Measurements from ENCODE around the gene PLCD3. TPM values are rescaled to one million over a fixed set of nuclear protein-coding genes. Genes with fewer than 3 reads are reported as not detected.

Gene PLCD3
- total RNA-seq, 1 experiment from 2014 or later, result 35.1 TPM

- H3K27ac ChIP-seq (ENCODE audit: low read length), result no peak overlapping the region
- peak; percentile 51 for ATAC-seq
Observed at GRCh38 chr17:45087504-45087975, 44.8 kb downstream of the PLCD3 start.

DNA sequence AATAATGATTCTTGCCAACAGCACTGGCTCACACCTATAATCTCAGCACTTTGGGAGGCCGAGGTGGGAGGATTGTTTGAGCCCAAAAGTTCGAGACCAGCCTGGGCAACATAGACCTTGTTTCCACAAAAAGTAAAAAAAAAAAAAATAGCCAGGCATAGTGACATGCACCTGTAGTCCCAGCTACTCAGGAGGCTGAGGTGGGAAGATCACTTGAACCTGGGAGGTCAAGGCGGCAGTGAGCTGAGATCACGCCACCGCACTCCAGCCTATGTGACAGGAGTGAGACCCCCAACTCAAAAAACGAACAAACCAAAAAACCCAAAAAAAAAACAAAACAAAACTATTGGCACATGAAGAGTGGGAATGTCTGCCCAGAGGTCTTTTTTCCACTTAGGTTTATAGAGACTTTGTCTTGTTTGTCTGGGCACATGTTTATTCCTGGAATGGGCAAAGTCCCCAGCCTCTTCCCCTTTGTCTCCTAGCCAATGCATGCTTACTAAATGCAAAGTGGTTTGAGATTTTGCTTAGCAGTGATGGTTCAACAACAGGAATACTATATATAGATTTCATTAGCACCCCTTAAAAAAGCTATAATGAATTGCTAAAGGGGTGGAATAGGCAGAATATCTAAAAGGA is 45.3 kb downstream of the PLCD3 start:
- ChIA-PET CTCF (no interaction called here), POLR2A (ENCODE audit: unreplicated experiment) (interaction anchor here (1.0 kb wide), 1 partner anchor 26 kb away, joined by 6 read pairs; the partner anchor contains the start of gene NMT1)
- Histone ChIP-seq H4K20me1 (ENCODE audit: low read length) (no peaks in the 10 kb centered on the region), H3K9me2 (replicated peaks; ENCODE audit: low read length) (no peaks in the 10 kb centered on the region), H3K4me1 (ENCODE audit: insufficient read depth, low read length) (peaks cover 3% of the 10 kb centered on the region), H3K36me3 (ENCODE audit: low read depth, low read length) (peaks cover 78% of the 10 kb centered on the region), H3K4me3 (ENCODE audit: low read length) (no peak overlapping the region), H3K9ac (ENCODE audit: low read length) (no peak overlapping the region), H2AFZ (ENCODE audit: low read length) (no peak overlapping the region), H3K79me2 (ENCODE audit: low read length) (peaks cover 5% of the 10 kb centered on the region; the same call in 1 of the 2 replicates), H3F3A (ENCODE audit: low read length, unreplicated experiment) (peaks cover 9% of the 10 kb centered on the region), H3K27ac (ENCODE audit: low read length) (no peak overlapping the region), H3K27me3 (ENCODE audit: low read length) (no peaks in the 10 kb centered on the region), H3K4me2 (ENCODE audit: low read length) (no peak overlapping the region), H3K9me3 (ENCODE audit: low read length) (no peaks in the 10 kb centered on the region)
- no TSS peak for BruUV-seq (replicated peaks)
- no peak for DNase-seq
- TF ChIP-seq CTCF (conservative IDR thresholded peaks at IDR 0.05; ENCODE audit: low read depth, low read length) (no peak), EZH2 (IDR thresholded peaks at IDR 0.05; ENCODE audit: low read length, unreplicated experiment) (no peak), EZH2phosphoT487 (IDR thresholded peaks at IDR 0.05; ENCODE audit: borderline replicate concordance, low read length) (no peak)
- intact Hi-C loops (cut with micrococcal nuclease), result no loop called here
- ATAC-seq, result no peak; the same call in 1 of the 2 replicates

More at GRCh38 chr17:45087504-45087975, 44.8 kb downstream of the PLCD3 start:
- TF ChIP-seq EZH2phosphoT487 (IDR thresholded peaks at IDR 0.05; ENCODE audit: borderline replicate concordance, low read length) (no peak), CTCF (conservative IDR thresholded peaks at IDR 0.05; ENCODE audit: low read depth, low read length) (no peak), EZH2 (IDR thresholded peaks at IDR 0.05; ENCODE audit: low read length, unreplicated experiment) (no peak)
- H3K79me2 ChIP-seq (ENCODE audit: low read length), result peaks cover 5% of the 10 kb centered on the region; the same call in 1 of the 2 replicates
- DNase-seq, result no peak
- H2AFZ ChIP-seq (ENCODE audit: low read length), result no peak overlapping the region
- H3K4me3 ChIP-seq (ENCODE audit: low read length), result no peak overlapping the region
- H3K9ac ChIP-seq (ENCODE audit: low read length), result no peak overlapping the region
- no peaks in the 10 kb centered on the region for H3K27me3 ChIP-seq (ENCODE audit: low read length)
- ChIA-PET CTCF (no interaction called here), POLR2A (ENCODE audit: unreplicated experiment) (interaction anchor here (1.0 kb wide), 1 partner anchor 26 kb away, joined by 6 read pairs; the partner anchor contains the start of gene NMT1)
- no peak overlapping the region for H3K4me2 ChIP-seq (ENCODE audit: low read length)
- BruUV-seq (replicated peaks), result no TSS peak
- H4K20me1 ChIP-seq (ENCODE audit: low read length), result no peaks in the 10 kb centered on the region
- peaks cover 76% of the 10 kb centered on the region for H3K36me3 ChIP-seq (ENCODE audit: low read depth, low read length)
- H3F3A ChIP-seq (ENCODE audit: low read length, unreplicated experiment), result peaks cover 15% of the 10 kb centered on the region
- intact Hi-C loops (cut with micrococcal nuclease), result no loop called here
- peaks cover 9% of the 10 kb centered on the region for H3K4me1 ChIP-seq (ENCODE audit: insufficient read depth, low read length)
- no peaks in the 10 kb centered on the region for H3K9me3 ChIP-seq (ENCODE audit: low read length)
- H3K9me2 ChIP-seq (replicated peaks; ENCODE audit: low read length), result no peaks in the 10 kb centered on the region

DNA sequence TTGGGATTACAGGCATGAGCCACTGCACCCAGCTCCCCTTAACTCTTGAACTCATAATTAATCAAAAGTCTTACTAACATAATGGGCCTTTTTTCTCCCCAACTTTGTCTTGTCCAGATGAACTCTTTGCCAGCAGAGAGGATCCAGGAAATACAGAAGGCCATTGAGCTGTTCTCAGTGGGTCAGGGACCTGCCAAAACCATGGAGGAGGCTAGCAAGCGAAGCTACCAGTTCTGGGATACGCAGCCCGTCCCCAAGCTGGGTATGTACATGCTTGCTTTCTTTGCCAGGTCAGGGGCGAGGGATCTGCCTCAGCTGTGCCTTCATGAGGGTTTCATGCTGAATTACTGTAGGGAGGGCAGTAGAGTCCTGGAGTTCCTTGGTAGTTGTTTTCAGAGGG is 45.9 kb downstream of the PLCD3 start:
- Histone ChIP-seq H3K9me3 (ENCODE audit: low read length) (no peaks in the 10 kb centered on the region), H3K36me3 (ENCODE audit: low read depth, low read length) (peaks cover 78% of the 10 kb centered on the region), H3F3A (ENCODE audit: low read length, unreplicated experiment) (peaks cover 5% of the 10 kb centered on the region), H3K4me2 (ENCODE audit: low read length) (no peak overlapping the region), H3K27me3 (ENCODE audit: low read length) (no peaks in the 10 kb centered on the region), H4K20me1 (ENCODE audit: low read length) (no peaks in the 10 kb centered on the region), H3K9ac (ENCODE audit: low read length) (no peak overlapping the region), H3K79me2 (ENCODE audit: low read length) (peaks cover 9% of the 10 kb centered on the region), H3K9me2 (replicated peaks; ENCODE audit: low read length) (no peaks in the 10 kb centered on the region), H2AFZ (ENCODE audit: low read length) (no peak overlapping the region), H3K4me3 (ENCODE audit: low read length) (no peak overlapping the region), H3K27ac (ENCODE audit: low read length) (no peak overlapping the region), H3K4me1 (ENCODE audit: insufficient read depth, low read length) (no peaks in the 10 kb centered on the region)
- intact Hi-C loops (cut with micrococcal nuclease), result no loop called here
- POLR2A ChIA-PET (ENCODE audit: unreplicated experiment), result interaction anchor here (0.6 kb wide), 1 partner anchor 188 kb away, joined by 3 read pairs; no protein-coding TSS in a partner anchor
- TF ChIP-seq CTCF (conservative IDR thresholded peaks at IDR 0.05; ENCODE audit: low read depth, low read length), result no peak
- no peak for TF ChIP-seq EZH2 (IDR thresholded peaks at IDR 0.05; ENCODE audit: low read length, unreplicated experiment)
- TF ChIP-seq EZH2phosphoT487 (IDR thresholded peaks at IDR 0.05; ENCODE audit: borderline replicate concordance, low read length), result no peak
- no peak for DNase-seq
- CTCF ChIA-PET, result no interaction called here
- no TSS peak for BruUV-seq (replicated peaks)
- ATAC-seq, result no peak

Measured in PC-3 (cell line).